GM10266 (cell line): ENCODE data around the gene SSBP2.

Source experiments
- DNase-seq: peaks from one replicate; pipeline ENCODE4 v3.0.0; 2012; ENCODE audit errors: extremely low spot score
- TF ChIP-seq, protein P1 (sequence below): IDR thresholded peaks from 2 replicates; pipeline ENCODE4 v1.5.1; 2012; ENCODE audit warnings: mild to moderate bottlenecking, low read depth; ENCODE audit not compliant: control insufficient read depth, insufficient read depth; ENCODE audit errors: missing control alignments

Gene SSBP2

DNA sequence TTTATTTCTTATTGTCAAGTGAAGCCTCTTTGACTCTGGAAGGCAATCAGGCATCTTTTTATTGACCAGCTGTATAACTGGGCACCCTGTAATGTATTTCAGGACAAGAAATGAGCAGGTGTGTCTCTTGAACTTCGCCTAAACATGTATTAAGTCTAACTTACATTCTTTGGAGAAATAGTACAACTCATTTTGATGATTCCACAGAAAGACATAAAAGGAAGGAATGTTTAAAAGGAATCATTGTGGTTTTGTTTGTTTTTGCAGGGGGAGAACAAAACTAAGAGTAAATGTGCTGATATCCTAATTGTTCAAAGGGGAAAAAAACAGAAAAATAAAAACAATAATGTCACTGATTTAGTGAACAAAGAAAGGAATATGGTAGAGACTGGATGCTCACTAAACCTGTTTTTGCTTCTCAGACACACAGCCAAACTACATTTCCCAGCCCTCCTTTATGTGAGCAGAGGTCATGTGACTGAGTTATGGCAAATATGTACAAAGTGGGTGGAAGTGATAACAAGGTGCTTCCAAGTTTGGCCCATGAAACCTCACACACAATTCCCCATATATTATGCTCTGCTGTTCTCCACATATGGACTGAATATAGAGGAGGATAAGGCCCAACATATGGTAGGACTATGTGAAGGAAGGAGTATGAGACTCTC, 206.4 kb downstream of the SSBP2 start:
- no peak for DNase-seq
- TF ChIP-seq, protein P1, sequence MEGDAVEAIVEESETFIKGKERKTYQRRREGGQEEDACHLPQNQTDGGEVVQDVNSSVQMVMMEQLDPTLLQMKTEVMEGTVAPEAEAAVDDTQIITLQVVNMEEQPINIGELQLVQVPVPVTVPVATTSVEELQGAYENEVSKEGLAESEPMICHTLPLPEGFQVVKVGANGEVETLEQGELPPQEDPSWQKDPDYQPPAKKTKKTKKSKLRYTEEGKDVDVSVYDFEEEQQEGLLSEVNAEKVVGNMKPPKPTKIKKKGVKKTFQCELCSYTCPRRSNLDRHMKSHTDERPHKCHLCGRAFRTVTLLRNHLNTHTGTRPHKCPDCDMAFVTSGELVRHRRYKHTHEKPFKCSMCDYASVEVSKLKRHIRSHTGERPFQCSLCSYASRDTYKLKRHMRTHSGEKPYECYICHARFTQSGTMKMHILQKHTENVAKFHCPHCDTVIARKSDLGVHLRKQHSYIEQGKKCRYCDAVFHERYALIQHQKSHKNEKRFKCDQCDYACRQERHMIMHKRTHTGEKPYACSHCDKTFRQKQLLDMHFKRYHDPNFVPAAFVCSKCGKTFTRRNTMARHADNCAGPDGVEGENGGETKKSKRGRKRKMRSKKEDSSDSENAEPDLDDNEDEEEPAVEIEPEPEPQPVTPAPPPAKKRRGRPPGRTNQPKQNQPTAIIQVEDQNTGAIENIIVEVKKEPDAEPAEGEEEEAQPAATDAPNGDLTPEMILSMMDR: no peak

DNA sequence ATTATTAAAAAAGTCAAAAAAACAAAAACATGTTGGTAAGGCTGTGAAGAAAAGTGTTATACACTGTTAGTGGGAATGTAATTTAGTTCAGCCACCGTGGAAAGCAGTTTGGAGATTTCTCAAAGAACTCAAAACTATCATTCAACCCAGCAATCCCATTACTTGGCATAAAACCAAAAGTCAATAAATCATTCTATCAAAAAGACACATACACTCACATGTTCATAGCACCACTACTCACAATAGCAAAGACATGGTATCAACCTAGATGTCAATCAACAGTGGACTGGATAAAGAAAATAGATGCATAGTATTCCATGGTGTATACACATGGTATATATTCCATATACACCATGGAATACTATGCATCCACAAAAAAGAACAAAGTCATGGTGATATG, 208.7 kb downstream of the SSBP2 start:
- TF ChIP-seq, protein P1: no peak
- no peak for DNase-seq

- DNase-seq: no peak
- TF ChIP-seq, protein P1: no peak
Measured at GRCh38 chr5:81537905-81538547, 212.9 kb downstream of the SSBP2 start.

- TF ChIP-seq, protein P1: no peak
- no peak for DNase-seq
Measured at GRCh38 chr5:81534441-81534840, 216.5 kb downstream of the SSBP2 start.

- no peak for DNase-seq
- TF ChIP-seq, protein P1: no peak
Measured at GRCh38 chr5:81533629-81534405, 217.1 kb downstream of the SSBP2 start.

- DNase-seq: no peak
- TF ChIP-seq, protein P1: no peak
Measured at GRCh38 chr5:81530919-81531318, 220.0 kb downstream of the SSBP2 start.
